Measurements from ENCODE around the gene TBX18. TPM values are rescaled to one million over a fixed set of nuclear protein-coding genes. Genes with fewer than 3 reads are reported as not detected.

TBX18 gene
- total and polyA plus RNA-seq, 4 donors, result 0.05 to 1.3 (median 0.21) TPM

GRCh38 chr6:84645563-84646266 lies 118.7 kb downstream of the TBX18 start:
- H3K9ac ChIP-seq (ENCODE audit: insufficient read depth in 1 of 2, low read length in 2 of 2), result no peak overlapping the region
- DNase-seq, result no peak
- 55 to 64% methylated on average over 4 of the region's 4 CpGs for WGBS, 2 donors
- no peak for TF ChIP-seq CTCF (IDR thresholded peaks at IDR 0.05; ENCODE audit: control extremely low read depth, extremely low read depth)
- no peaks in the 10 kb centered on the region for H3K27me3 ChIP-seq (ENCODE audit: control insufficient read depth in 3 of 3, insufficient read depth in 3 of 3, low read length in 2 of 3)
- no peak overlapping the region for H3K27ac ChIP-seq (ENCODE audit: low read depth in 1 of 2, low read length in 1 of 2)
- no peak overlapping the region for H3K4me3 ChIP-seq
- no peaks in the 10 kb centered on the region for H3K4me1 ChIP-seq (ENCODE audit: control insufficient read depth in 5 of 5, insufficient read depth in 5 of 5, low read length in 5 of 5)
- no peak for ATAC-seq (ENCODE audit: insufficient read depth, low FRiP score)
- peaks cover 0 to 2% (median 0%) of the 10 kb centered on the region in 4 donors for H3K9me3 ChIP-seq (ENCODE audit: control insufficient read depth in 4 of 4, insufficient read depth in 3 of 4, low read length in 3 of 4)
- H3K36me3 ChIP-seq (ENCODE audit: control insufficient read depth in 4 of 4, insufficient read depth in 4 of 4, low read length in 4 of 4), result no peaks in the 10 kb centered on the region

- Histone ChIP-seq H3K27ac (ENCODE audit: low read depth in 1 of 2, low read length in 1 of 2) (no peak overlapping the region), H3K36me3 (ENCODE audit: control insufficient read depth in 4 of 4, insufficient read depth in 4 of 4, low read length in 4 of 4) (no peaks in the 10 kb centered on the region), H3K9me3 (ENCODE audit: control insufficient read depth in 4 of 4, insufficient read depth in 3 of 4, low read length in 3 of 4) (peaks cover 0 to 2% (median 0%) of the 10 kb centered on the region in 4 donors), H3K4me3 (no peak overlapping the region), H3K9ac (ENCODE audit: insufficient read depth in 1 of 2, low read length in 2 of 2) (no peak overlapping the region), H3K4me1 (ENCODE audit: control insufficient read depth in 5 of 5, insufficient read depth in 5 of 5, low read length in 5 of 5) (no peaks in the 10 kb centered on the region), H3K27me3 (ENCODE audit: control insufficient read depth in 3 of 3, insufficient read depth in 3 of 3, low read length in 2 of 3) (no peaks in the 10 kb centered on the region)
- no peak for TF ChIP-seq CTCF (IDR thresholded peaks at IDR 0.05; ENCODE audit: control extremely low read depth, extremely low read depth)
- peak; percentile 50 for ATAC-seq (ENCODE audit: insufficient read depth, low FRiP score)
- no peak for DNase-seq
These were observed 119.4 kb downstream of the TBX18 start for GRCh38 chr6:84645000-84645399.

- no peaks in the 10 kb centered on the region for H3K27me3 ChIP-seq (ENCODE audit: control insufficient read depth in 3 of 3, insufficient read depth in 3 of 3, low read length in 2 of 3)
- 34 to 39% methylated on average over 3 of the region's 3 CpGs for WGBS, 2 donors
- H3K27ac ChIP-seq (ENCODE audit: low read depth in 1 of 2, low read length in 1 of 2), result no peak overlapping the region
- no peak for TF ChIP-seq CTCF (IDR thresholded peaks at IDR 0.05; ENCODE audit: control extremely low read depth, extremely low read depth)
- no peaks in the 10 kb centered on the region for H3K4me1 ChIP-seq (ENCODE audit: control insufficient read depth in 5 of 5, insufficient read depth in 5 of 5, low read length in 5 of 5)
- peak in 1 of 3 donors; percentile 4 for DNase-seq
- H3K4me3 ChIP-seq, result no peak overlapping the region
- no peak overlapping the region for H3K9ac ChIP-seq (ENCODE audit: insufficient read depth in 1 of 2, low read length in 2 of 2)
- no peak for ATAC-seq (ENCODE audit: insufficient read depth, low FRiP score)
- H3K36me3 ChIP-seq (ENCODE audit: control insufficient read depth in 4 of 4, insufficient read depth in 4 of 4, low read length in 4 of 4), result no peaks in the 10 kb centered on the region
- H3K9me3 ChIP-seq (ENCODE audit: control insufficient read depth in 4 of 4, insufficient read depth in 3 of 4, low read length in 3 of 4), result no peaks in the 10 kb centered on the region
These were observed 120.6 kb downstream of the TBX18 start for GRCh38 chr6:84643778-84644177.

GRCh38 chr6:84641076-84641475 lies 123.3 kb downstream of the TBX18 start:
- Histone ChIP-seq H3K4me3 (no peak overlapping the region), H3K27ac (ENCODE audit: low read depth in 1 of 2, low read length in 1 of 2) (no peak overlapping the region), H3K9ac (ENCODE audit: insufficient read depth in 1 of 2, low read length in 2 of 2) (no peak overlapping the region), H3K36me3 (ENCODE audit: control insufficient read depth in 4 of 4, insufficient read depth in 4 of 4, low read length in 4 of 4) (no peaks in the 10 kb centered on the region), H3K27me3 (ENCODE audit: control insufficient read depth in 3 of 3, insufficient read depth in 3 of 3, low read length in 2 of 3) (no peaks in the 10 kb centered on the region), H3K4me1 (ENCODE audit: control insufficient read depth in 5 of 5, insufficient read depth in 5 of 5, low read length in 5 of 5) (no peaks in the 10 kb centered on the region), H3K9me3 (ENCODE audit: control insufficient read depth in 4 of 4, insufficient read depth in 3 of 4, low read length in 3 of 4) (no peaks in the 10 kb centered on the region)
- WGBS, 2 donors, result 49 to 76% methylated on average over 4 of the region's 4 CpGs
- no peak for TF ChIP-seq CTCF (IDR thresholded peaks at IDR 0.05; ENCODE audit: control extremely low read depth, extremely low read depth)
- ATAC-seq (ENCODE audit: insufficient read depth, low FRiP score), result no peak
- DNase-seq, result no peak
